GM18526 (cell line): Measurements from ENCODE around the gene ESAM.

Source experiments
- POLR2A ChIP-seq: IDR thresholded peaks from 3 replicates; pipeline ENCODE4 v1.6.1; 2011; ENCODE audit not compliant: insufficient read length; ENCODE audit errors: extremely low read depth

ESAM gene

DNA sequence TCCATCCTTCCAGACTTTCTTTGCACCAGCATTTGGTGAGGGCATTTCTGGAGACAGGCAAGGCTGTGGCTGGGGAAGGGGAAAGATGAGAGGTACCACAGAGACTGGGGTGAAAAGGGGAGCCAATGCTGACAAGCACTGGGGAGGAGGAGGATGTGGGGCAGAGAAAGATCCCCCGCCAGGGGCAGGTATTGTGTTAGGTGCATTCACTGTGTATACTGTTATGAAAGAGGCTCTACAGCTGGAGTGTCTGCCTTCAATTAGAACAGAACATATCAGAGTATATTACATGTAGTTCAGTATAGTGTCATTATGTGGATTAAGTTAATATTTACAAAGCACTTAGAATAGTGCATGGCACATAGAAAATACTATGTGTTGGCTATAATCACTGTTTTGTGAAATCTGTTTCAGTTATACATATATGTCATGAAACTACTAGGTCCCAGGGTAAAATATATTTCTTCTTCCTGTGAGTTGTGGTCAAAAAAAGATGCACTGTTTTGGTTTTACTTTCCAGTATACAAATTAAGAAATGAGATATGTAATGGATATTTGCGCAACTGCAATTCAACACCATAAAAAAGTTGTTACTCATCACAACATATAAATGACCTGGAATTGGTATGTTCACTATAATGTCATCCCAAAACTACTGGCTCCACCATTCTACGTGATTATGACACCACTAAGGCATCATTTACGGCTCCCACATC lies 29.7 kb upstream of the ESAM start:
- TF ChIP-seq POLR2A = no peak

DNA sequence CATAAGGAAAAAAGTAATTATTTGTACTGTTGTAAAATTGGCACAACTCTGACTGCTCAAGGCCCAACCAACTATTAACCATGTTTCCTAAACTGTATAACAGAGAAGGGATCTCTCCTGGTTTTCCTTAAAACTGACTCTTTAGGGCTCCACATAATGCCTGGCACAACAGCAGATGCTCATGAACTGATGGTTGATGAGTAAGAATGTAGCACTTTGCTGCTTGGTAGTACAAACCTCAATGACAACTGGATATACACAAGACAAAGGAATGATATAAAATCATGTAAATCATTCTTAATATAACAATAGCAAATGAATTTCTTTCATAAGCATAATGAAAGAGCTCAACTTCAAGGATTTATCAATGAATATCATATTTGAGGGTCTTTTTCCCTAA lies 26.4 kb upstream of the ESAM start:
- TF ChIP-seq POLR2A = no peak

DNA sequence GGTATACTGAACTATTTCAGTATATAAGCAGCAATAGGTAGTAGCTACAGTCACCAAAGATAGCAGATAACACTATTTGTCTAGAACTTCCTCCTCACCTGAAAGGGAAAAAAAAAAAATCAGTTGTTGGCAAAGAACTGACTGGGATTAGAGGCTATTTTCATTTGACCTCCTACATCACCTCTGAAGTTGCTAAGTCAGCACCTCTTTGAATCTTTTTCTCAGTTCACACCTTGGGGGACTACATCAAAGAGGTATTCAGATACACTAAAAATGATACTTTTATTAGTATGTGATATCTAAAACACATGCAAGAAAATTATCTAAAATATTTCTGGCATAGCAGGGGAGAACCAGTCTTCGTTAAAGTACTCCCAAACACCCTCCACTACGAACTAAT lies 22.0 kb upstream of the ESAM start:
- no peak for TF ChIP-seq POLR2A

DNA sequence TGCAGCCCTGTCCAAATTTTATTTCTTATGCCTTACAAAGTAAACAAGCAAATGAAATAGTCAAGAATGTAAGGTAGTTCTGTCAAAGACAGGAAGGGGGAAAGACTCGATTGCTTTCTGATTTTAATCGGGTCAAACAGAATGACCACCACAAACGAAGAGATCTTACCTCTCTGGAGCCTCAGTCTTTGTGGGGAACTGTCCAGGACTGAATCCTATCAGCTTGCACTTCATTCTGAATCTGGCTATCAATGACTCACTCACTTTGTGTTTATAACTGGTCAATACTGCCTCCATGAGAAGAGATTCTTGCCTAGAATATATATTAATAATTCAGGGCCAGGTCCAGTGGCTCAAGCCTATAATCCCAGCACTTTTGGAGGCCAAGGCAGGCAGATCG lies 20.9 kb upstream of the ESAM start:
- TF ChIP-seq POLR2A = no peak

DNA sequence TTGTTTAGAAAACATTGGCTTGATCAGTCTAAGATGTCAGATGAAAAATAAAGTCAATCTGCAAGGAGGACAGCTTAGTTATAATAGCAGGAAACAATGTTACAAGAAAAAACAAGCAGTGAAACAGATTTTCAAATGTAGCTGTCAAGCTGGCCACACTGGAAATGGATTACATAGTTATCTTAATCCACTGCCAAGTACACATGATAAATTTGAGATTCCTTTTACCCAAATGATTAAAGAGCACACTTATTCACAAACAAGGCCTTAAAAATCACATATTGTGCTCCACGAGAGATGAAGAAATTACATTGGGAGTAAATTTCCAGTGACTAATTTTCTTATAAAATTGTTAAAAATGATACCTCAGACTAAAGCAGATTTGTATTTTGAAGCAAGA lies 17.5 kb upstream of the ESAM start:
- no peak for TF ChIP-seq POLR2A

DNA sequence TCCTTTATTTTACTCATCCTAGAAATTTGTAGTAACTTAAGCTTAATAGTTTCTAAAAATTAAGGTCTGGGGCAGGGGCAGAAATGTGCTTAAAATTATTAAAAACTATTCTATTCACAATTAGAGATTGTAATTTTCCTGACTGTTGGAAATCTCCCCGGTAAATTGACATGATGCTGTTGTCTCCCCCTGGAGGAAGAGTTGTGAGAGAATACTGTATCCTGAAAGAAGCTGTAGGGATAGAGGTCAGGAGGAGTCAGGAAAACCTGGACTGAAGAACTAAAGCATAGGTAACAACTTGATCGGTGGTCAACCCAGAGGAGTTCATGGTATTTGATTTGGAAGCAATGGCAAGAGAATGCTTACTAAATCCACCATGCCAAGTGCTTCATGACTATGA lies 16.2 kb upstream of the ESAM start:
- no peak for TF ChIP-seq POLR2A

DNA sequence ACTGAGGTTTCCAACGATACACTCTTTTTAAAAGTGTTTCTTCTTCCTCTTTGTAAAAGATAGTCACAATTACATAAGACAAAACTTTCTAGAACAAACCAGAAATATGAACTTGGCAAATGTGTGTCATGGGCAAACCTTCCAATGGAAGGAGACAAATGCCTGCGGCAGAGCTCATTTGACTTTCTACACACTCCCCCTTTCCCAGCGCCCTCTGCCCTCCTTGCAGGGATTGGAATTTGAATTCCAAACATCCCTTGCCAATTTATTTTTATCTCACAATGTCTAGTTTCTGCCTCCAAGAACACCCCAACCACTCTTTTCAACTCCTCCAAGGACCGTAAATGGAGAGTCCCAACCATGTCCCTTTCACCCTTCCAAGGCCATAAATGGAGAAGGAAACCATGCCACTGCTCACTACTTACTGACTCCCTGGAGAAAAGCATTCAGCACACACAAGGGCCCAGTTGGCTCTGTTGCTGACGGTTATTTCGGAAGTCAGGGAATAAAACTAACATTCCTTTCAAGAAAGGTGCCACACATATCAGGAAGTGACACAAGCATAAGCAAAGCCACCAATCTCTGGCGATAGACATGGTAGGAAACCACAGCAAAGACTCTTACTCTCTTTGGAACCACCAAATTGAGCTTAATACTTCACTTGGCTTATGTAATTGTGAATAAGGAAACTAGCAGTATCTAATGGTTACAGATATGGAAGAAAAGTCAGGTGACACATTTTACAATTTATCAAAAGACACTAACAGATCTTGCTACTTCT lies 15.0 kb upstream of the ESAM start:
- TF ChIP-seq POLR2A = no peak

DNA sequence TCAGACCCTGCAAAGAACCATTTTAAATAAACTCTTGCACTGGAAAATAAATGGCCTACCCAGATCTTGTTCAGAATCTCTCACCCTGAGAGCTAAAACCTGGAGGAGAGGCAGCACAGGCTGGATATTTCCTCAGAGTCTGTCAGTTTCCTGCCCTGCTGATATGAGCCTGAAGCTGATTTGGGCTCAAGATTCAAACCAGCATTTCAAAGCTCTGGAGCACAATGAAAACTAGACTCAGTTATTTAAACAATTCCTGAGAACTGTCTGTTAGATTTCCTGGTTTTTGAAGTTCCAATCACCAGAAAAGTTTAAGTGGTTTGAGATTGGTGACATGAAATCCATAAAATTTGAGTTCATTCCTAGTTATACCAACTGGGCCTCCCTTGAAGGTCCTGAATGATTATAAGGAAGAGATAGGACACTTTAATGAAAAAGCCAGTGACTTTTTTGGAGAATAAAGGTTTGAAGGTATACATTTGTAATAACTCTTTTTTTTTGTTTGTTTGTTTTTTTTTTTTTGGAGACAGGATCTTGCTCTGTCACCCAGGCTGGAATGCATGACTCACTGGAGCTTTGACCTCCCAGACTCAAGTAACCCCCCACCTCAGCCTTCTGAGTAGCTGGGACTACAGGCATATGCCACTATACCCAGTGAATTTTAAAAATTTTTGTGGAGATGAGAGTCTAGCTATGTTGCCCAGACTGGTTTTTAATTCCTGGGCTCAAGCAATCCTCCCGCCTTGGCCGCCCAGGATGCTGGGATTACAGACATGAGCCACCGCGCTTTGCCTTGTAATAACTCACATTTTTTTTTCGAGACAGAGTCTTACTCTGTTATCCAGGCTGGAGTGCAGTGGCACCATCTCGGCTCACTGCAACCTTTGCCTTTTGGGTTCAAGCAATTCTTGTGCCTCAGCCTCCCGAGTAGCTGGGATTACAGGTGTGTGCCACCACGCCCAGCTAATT lies 8.0 kb upstream of the ESAM start:
- no peak for TF ChIP-seq POLR2A

DNA sequence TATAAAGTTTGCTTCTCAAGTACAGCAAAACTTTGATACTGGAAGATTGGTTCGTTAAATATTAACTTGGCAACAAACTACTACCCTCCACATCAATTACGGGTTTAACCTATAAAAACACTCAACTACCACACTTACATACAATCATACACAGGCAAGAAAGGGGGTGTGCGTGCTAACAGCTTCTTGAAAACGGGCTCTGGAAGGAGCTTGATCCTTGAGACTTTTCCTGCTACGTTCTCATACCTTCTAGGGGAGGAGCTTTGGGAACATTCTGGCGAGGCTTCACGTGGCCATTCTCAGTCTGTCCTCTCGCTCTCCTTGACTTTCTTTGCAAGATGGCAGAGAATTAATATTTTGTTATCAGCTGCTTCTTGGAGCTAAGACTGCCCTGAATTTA lies 6.8 kb upstream of the ESAM start:
- TF ChIP-seq POLR2A = no peak

DNA sequence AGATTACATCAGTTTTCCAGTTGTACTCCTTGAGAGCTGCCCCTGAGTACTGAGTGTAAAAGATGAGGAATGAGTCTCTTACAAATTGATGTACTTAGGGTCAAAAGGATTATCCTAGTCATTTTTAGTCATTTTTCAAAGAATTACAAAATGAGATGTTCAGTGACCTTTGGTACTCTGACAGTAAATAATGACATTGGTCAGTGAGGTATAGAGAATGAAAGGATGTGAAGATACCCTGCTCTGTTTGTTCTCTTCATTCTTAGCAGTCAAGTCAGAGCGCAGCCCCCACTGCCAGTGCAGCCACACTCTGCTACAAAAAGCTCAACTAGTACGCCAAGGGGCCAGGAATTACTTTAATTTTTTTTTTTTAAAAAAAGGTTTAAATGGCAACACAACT lies 4.1 kb upstream of the ESAM start:
- TF ChIP-seq POLR2A = no peak

DNA sequence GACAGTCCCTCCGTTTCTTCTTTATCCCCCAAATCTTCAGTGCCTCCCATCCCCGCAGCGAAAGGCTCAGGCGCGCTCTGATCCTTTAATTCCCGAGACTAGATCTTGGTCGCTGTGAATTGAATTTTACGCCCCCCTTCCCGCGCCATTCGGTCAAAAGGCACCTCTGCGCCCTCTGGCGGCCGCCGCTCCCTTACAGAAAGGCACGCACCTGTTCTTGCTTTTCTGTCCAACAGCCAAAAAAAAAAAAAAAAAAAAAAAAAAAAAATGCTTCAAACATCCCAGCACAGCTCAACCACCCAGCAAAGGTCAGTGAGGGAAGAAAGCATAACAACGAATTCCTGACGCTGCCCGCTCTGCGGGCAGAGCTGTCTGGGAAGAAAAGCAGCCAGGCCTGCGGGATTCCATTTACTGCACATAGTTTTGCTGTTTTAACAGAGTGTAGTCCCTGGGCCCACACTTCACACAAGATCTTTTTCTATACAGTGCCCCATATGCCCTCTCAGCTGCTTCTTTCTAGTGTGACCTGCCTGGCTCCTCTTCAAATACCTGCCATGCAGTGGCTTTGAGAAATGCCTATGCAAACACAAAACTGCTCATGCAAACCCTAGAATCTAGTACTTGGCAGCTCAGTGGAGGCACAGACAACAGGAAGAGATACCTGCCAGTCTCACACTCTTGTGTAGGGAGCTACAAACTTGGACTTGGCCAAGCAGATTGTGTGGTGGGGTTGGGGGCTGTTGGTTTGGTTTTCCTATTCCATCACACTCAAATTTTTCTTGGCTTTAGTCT lies 1.3 kb upstream of the ESAM start:
- TF ChIP-seq POLR2A = no peak

DNA sequence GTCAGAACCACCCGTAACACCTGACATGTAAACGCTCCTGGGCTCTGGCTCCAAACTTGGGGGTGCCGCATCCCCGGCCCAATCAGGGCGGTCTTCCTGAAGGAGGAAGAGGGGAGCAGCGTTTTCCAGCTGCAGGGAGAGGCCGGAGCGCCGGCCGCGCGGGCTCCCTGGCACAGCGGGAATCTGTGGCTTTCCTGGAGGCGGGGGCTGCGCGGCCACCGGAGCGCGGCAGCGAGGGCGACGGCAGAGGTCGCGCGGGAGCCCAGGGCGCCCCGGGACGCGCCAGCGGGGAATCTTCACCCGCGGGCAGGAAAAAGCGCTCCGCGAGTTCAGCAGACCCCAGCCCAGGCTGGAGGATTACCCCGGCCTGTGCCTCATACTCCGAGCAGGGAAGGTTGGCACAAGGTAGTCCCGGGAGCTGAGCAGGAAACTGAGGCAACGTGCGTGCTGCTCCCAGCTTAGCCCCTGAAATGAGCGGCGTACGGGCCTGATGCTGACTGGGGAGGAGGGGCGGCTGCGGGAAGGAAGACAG lies 600 bp upstream of the ESAM start:
- TF ChIP-seq POLR2A = no peak

DNA sequence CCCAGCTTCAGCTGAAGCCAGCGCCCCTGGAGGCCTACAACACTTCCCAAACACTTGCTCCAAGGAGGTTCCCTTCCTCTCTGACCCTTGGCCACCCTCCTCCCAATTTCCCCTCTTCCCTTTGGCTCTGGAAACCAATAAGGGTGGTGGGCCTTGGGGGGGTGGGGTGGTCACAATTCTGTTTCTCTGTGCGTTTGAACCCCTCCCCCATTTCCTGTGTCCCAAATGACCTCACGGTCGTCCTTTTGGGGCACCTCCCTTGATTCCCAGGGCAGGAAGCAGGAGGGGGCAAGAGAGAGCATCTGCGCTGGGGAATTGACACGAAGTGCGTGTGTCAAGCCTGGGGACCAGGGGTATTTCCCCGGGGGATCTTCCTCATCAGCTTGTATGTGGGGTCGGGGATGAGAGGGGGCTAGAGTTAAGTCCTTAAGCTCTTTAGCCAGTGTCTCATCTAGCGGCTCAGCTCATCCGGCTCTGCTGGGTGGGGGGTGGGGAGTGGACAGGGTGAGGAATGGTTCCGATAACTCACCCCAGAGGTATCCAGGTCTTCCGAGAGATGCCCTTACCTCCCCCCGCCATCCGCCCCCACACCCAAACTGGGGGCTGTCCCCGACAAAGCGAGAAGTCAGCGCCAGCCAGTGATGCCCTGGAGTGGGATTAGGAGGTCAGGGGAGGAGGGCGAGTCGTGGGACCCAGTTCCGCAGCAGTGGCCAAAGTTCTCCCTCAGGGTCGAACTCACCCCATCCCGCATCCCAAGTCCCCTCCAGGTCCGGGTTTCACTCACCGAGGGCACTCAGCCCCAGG lies 587 bp downstream of the ESAM start:
- TF ChIP-seq POLR2A = no peak

DNA sequence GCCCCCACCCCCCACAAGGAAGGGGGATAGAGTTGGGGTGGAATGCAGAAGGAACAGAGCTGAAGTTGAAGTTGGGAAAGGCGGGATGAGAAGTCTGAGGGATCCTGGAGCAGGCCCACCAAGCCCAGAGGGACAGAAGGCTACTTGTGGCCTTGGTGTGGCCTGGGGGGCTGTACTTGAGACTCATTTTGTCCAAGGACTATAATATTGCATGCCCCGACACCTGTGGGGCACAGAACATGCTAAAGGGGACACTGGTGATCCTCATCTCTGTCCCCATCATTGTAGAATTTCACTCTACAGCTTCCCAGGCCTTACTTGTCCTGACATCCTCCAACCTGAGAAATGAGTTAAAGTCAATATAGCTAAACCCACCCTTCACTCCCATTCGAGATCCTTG lies 1.3 kb downstream of the ESAM start:
- no peak for TF ChIP-seq POLR2A

DNA sequence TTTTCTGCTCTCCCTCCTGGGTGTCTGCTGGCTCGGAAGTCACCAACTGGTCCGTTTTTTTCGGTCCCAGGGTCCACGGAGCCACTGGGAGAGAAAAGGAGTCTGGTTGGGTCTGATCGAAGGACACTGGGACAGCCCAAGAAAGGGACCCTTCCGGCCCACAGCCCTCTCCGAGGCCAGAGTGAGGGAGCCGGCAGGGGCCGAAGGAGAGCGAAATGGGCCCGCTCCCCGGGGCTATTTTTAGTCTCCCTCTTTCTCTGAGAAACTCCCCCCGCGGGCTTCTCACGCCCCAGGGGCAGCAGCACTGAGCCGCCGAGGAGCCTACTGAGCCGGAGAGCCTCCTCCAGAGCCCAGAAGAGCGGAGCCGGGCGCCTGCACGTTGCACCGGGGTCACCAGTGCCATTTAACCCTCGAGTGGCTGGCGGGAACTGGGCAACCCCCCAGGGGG lies 1.9 kb downstream of the ESAM start:
- TF ChIP-seq POLR2A = no peak
